Stimulated activated CD4-positive, alpha-beta T cell treated with anti-CD3 and anti-CD28 coated beads, TNF-alpha, amount 100 ng/mL, for 1 hour (primary cell): ENCODE results near the gene EIF4E3.

Experiments used
- DNase-seq, 3 donors: peaks; one replicate each; pipeline ENCODE4 v3.0.0-alpha.2; 2020; ENCODE audit warnings: low read depth in 3 of 3, low spot score in 1 of 3

EIF4E3 gene

GRCh38 chr3:71690341-71690841 is 34.8 kb downstream of the EIF4E3 start:
- no peak for DNase-seq

GRCh38 chr3:71689291-71689690 is 35.9 kb downstream of the EIF4E3 start:
- no peak for DNase-seq

- no peak for DNase-seq
These were observed 37.1 kb downstream of the EIF4E3 start for GRCh38 chr3:71688121-71688520.

- no peak for DNase-seq
These were observed 39.5 kb downstream of the EIF4E3 start for GRCh38 chr3:71685686-71686085.

- no peak for DNase-seq
These were observed 40.3 kb downstream of the EIF4E3 start for GRCh38 chr3:71684757-71685386.

GRCh38 chr3:71684046-71684756 is 41.0 kb downstream of the EIF4E3 start:
- DNase-seq = no peak

GRCh38 chr3:71681224-71681668 is 44.0 kb downstream of the EIF4E3 start:
- peak in 1 of 3 donors; percentile 7 for DNase-seq

- DNase-seq = no peak
These were observed 44.6 kb downstream of the EIF4E3 start for GRCh38 chr3:71680603-71681002.

- no peak for DNase-seq
These were observed 48.3 kb downstream of the EIF4E3 start for GRCh38 chr3:71676931-71677330.

- DNase-seq = no peak
These were observed 51.7 kb downstream of the EIF4E3 start for GRCh38 chr3:71673486-71673885.

- DNase-seq = no peak
These were observed 52.4 kb downstream of the EIF4E3 start for GRCh38 chr3:71672807-71673206.

GRCh38 chr3:71672340-71672739 is 52.9 kb downstream of the EIF4E3 start:
- DNase-seq = no peak

GRCh38 chr3:71671216-71671845 is 53.9 kb downstream of the EIF4E3 start:
- DNase-seq = no peak

- no peak for DNase-seq
These were observed 62.6 kb downstream of the EIF4E3 start for GRCh38 chr3:71662568-71662967.

- no peak for DNase-seq
These were observed 63.1 kb downstream of the EIF4E3 start for GRCh38 chr3:71662056-71662455.

- no peak for DNase-seq
These were observed 65.2 kb downstream of the EIF4E3 start for GRCh38 chr3:71659864-71660591.

- no peak for DNase-seq
These were observed 67.2 kb downstream of the EIF4E3 start for GRCh38 chr3:71657831-71658530.

- no peak for DNase-seq
These were observed 70.1 kb downstream of the EIF4E3 start for GRCh38 chr3:71655061-71655460.

- DNase-seq = no peak
These were observed 71.8 kb downstream of the EIF4E3 start for GRCh38 chr3:71653414-71653807.

GRCh38 chr3:71652781-71653413 is 72.3 kb downstream of the EIF4E3 start:
- DNase-seq = no peak
